Ovary (tissue), 9 donors: ENCODE data around the gene KCNQ5. TPM values are rescaled to one million over a fixed set of nuclear protein-coding genes. Genes with fewer than 3 reads are reported as not detected.

Source experiments
- DNase-seq, 5 donors: peaks; one replicate each; pipeline ENCODE4 v3.0.0-alpha.2; 2019 to 2020
- H3K27ac ChIP-seq, 2 donors: fragments of 200-600 bp; one replicate each; pipeline versions ENCODE4 v1.5.1 to v1.8.0; 2019 to 2022
- H3K27me3 ChIP-seq: fragments of 200-600 bp; one replicate; pipeline ENCODE4 v1.8.0; 2022
- H3K36me3 ChIP-seq: fragments of 200-600 bp; sonication (generic); one replicate; pipeline ENCODE4 v1.5.1; 2019
- H3K4me1 ChIP-seq: one replicate; pipeline ENCODE4 v1.8.1; 2013; ENCODE audit warnings: mild to moderate bottlenecking, moderate library complexity; ENCODE audit not compliant: insufficient read depth
- H3K4me3 ChIP-seq: fragments of 200-600 bp; sonication (generic); one replicate; pipeline ENCODE4 v1.5.1; 2017
- H3K9me3 ChIP-seq, 2 donors: fragments of 200-600 bp in 1 of 2; sonication (generic) in 1 of 2; one replicate each; pipeline versions ENCODE4 v1.5.1 to v1.8.1; 2013 to 2019; ENCODE audit warnings: mild to moderate bottlenecking in 1 of 2, moderate library complexity in 1 of 2
- CTCF ChIP-seq, 3 donors: fragments of 450-650 bp in 2 of 3; fragments of 200-600 bp in 1 of 3; IDR thresholded peaks; one replicate each; pipeline versions ENCODE4 v1.5.1 to v1.8.0; 2016 to 2022; ENCODE audit warnings: antibody characterized with exemption in 3 of 3, mild to moderate bottlenecking in 1 of 3
- EP300 ChIP-seq: sonication (generic); formaldehyde crosslinking; IDR thresholded peaks from one replicate; pipeline ENCODE4 v1.6.1; 2017; ENCODE audit warnings: antibody characterized with exemption
- POLR2A ChIP-seq: fragments of 450-650 bp; IDR thresholded peaks from one replicate; pipeline ENCODE4 v1.6.1; 2017; ENCODE audit warnings: antibody characterized with exemption, mild to moderate bottlenecking, moderate library complexity
- WGBS, 3 donors: extraction: QIAGEN DNeasy Blood & Tissue Kit in 1 of 3; methylation state at CpG; one replicate each; pipeline versions ENCODE4 v1.1.5 to v1.1.7; 2013 to 2017; 5-methylcytosine and 5-hydroxymethylcytosine counted together
- intact Hi-C, 4 donors: fragments of 100-400 bp; cut with DNase I; formaldehyde crosslinking; loops; one replicate each; pipeline versions ENCODE4 v1.11.0 to v1.15.1; 2022 to 2023
- polyA plus RNA-seq, 2 donors: library from polyadenylated mRNA; stranded (reverse); fragments of 200-250 nt in 1 of 2; fragments of 350-450 nt in 1 of 2; fragmentation: Illumina TruSeq in 1 of 2; extraction: RNeasy Lipid Tissue Mini Kit (QIAGEN cat#74804) in 1 of 2; gene quantifications; one replicate each; pipeline ENCODE4 v1.2.3, GENCODE V29; 2013 to 2014
- total RNA-seq, 7 donors: library from RNA; depleted of rRNA in 2 of 7; stranded (reverse); fragments of >200 nt in 2 of 7; fragmentation: NEBNext Ultra II Directional in 3 of 7; extraction: Animal tissue kit (Norgen Biotek cat#: 25700) in 3 of 7; gene quantifications; one replicate each; pipeline versions ENCODE4 v1.1.0 to v1.2.4, GENCODE V29; 2016 to 2023
- donor health status: DM: no; HTN: no; CAD: no; lungs with moderate emphysema.
- donor health status: DM: no; HTN: no; CAD: no.
- donor health status: Bipolar disorder and iron deficiency.
- donor health status: DM: yes; HTN: yes; CAD: no.
- donor health status: DM: no; HTN: no; CAD: no.
- donor health status: DM: yes; HTN: yes; CAD: no.

Gene KCNQ5
- total and polyA plus RNA-seq, 9 donors = 0.02 to 0.80 (median 0.15) TPM; not detected in 2

- 83 to 92% (median 90%) methylated on average over 2 of the region's 2 CpGs for WGBS, 3 donors
- intact Hi-C loops = no loop called here
Observed at GRCh38 chr6:72946774-72947173, 324.9 kb downstream of the KCNQ5 start.

GRCh38 chr6:72947534-72947933, 325.7 kb downstream of the KCNQ5 start:
- H3K4me1 ChIP-seq = no peaks in the 10 kb centered on the region
- H3K27ac ChIP-seq = no peak overlapping the region
- no peaks in the 10 kb centered on the region for H3K27me3 ChIP-seq
- H3K36me3 ChIP-seq = no peaks in the 10 kb centered on the region
- H3K4me3 ChIP-seq = no peak overlapping the region
- TF ChIP-seq POLR2A (no peak), EP300 (no peak), CTCF (IDR thresholded peaks at IDR 0.05) (no peak)
- DNase-seq = no peak
- 1 to 5% (median 3%) methylated on average over 1 of the region's 1 CpG for WGBS, 3 donors
- no peaks in the 10 kb centered on the region for H3K9me3 ChIP-seq
- intact Hi-C loops = no loop called here

More at GRCh38 chr6:72946774-72947173, 324.9 kb downstream of the KCNQ5 start:
- H3K27me3 ChIP-seq = no peaks in the 10 kb centered on the region
- no peak for TF ChIP-seq POLR2A
- no peak for TF ChIP-seq EP300
- TF ChIP-seq CTCF (IDR thresholded peaks at IDR 0.05) = no peak
- DNase-seq = no peak
- H3K36me3 ChIP-seq = no peaks in the 10 kb centered on the region
- no peak overlapping the region for H3K4me3 ChIP-seq
- no peaks in the 10 kb centered on the region for H3K4me1 ChIP-seq
- no peaks in the 10 kb centered on the region for H3K9me3 ChIP-seq
- H3K27ac ChIP-seq = no peak overlapping the region

GRCh38 chr6:72948153-72948552, 326.3 kb downstream of the KCNQ5 start:
- H3K4me1 ChIP-seq = no peaks in the 10 kb centered on the region
- H3K4me3 ChIP-seq = no peak overlapping the region
- DNase-seq = no peak
- H3K27ac ChIP-seq = no peak overlapping the region
- intact Hi-C loops = no loop called here
- 22 to 27% (median 23%) methylated on average over 1 of the region's 1 CpG for WGBS, 3 donors
- no peaks in the 10 kb centered on the region for H3K9me3 ChIP-seq
- H3K27me3 ChIP-seq = no peaks in the 10 kb centered on the region
- TF ChIP-seq EP300 = no peak
- TF ChIP-seq POLR2A = no peak
- TF ChIP-seq CTCF (IDR thresholded peaks at IDR 0.05) = no peak
- no peaks in the 10 kb centered on the region for H3K36me3 ChIP-seq

GRCh38 chr6:72950114-72950860, 328.4 kb downstream of the KCNQ5 start:
- 90% methylated on average over 6 of the region's 6 CpGs for WGBS, 3 donors
- H3K36me3 ChIP-seq = no peaks in the 10 kb centered on the region
- no peaks in the 10 kb centered on the region for H3K9me3 ChIP-seq
- TF ChIP-seq EP300 = no peak
- TF ChIP-seq POLR2A = no peak
- no peak for TF ChIP-seq CTCF (IDR thresholded peaks at IDR 0.05)
- H3K4me3 ChIP-seq = no peak overlapping the region
- H3K27me3 ChIP-seq = no peaks in the 10 kb centered on the region
- H3K4me1 ChIP-seq = no peaks in the 10 kb centered on the region
- no peak for DNase-seq
- intact Hi-C loops = no loop called here
- no peak overlapping the region for H3K27ac ChIP-seq
